ENCODE data around the gene SRD5A3. TPM values are rescaled to one million over a fixed set of nuclear protein-coding genes. Genes with fewer than 3 reads are reported as not detected.
"Not testable (repeated sequence)": the region's sequence is repeated elsewhere in the genome, so short reads cannot be mapped to it uniquely, and the experiment has no call there.

SRD5A3 gene
- total RNA-seq, 1 donor from 2014 or later = 22.9 TPM

DNA sequence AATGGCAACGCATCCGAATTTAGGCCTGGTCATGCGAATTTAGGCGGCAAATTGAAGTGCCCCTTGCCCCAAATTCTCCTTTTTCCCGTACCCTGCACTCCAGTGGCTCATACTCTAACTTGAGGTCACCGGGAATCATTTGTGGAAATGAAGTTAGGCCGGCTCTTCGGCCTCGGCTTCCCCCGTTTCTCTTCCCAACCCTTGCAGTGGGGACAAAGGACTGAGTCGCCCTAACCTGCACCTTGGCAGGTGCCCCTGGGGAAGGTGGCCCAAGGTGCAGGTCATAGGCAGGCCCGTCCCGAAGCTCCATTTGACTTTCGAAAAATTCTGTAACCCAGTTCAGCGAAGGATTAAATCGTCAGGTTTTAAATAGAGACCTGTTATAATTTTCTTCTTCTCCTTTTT, 811 bp downstream of the SRD5A3 start:
- DNase-seq (ENCODE audit: low spot score) = no peak

DNA sequence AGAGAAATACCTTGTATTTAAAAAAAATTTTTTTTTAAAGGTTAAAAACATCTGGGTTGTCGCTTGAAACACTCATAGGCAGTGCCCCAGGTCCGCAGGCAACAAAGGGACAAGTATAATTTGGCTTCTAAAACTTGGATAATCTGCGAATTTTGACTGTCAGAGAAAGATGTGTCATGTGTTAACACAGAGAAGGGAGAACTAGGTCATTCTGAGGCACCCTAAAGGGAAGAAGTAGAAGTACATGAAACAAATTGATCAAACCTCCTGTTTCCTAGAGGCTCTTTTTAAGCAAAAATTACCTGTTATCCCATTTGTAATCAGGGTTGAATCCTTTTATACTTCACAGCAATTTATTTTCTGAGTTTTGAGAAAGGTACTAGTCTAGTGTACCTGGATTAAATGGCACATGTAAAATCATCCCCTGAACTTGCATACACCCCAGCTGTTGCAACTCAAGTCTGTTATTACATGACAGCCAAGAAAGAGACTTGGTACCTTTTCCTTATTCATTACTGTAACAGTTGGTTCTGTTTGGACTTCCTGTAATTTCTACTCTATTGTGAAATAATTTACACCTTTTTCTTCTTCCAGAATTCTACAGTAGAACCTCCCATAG, 1.7 kb downstream of the SRD5A3 start:
- no peak for DNase-seq (ENCODE audit: low spot score)

DNA sequence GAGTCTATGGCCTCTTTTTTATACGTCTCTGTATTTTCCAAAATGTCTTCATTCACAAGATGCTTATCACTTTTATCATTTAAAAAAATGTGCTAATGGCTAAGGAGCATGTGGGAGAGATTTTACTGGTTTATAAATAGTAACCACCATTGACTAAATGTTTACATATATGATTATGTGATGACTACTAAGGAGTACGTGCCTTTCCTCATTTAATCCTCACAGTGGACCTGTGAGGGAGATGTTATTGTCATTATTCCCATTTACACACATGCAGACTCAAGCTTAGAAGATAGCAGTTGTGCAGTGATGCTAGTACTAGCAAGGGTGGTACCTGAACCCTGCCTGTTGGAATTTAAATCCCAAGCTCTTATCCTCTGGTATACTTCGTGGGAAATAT, 2.4 kb downstream of the SRD5A3 start:
- no peak for DNase-seq (ENCODE audit: low spot score)

DNA sequence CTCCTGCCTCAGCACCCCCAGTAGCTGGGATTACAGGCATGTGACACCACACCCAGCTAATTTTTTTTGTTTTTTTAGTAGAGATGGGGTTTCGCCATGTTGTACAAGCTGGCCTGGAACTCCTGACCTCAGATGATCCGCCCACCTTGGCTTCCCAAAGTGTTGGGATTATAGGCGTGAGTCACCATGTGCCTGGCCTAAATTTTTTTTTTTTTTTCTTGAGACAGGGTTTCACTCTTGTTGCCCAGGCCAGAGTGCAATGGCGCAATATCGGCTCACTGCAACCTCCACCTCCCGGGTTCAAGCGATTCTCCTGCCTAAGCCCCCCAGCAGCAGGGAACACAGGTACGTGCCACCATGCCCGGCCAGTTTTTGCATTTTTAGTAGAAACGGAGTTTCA, 4.8 kb downstream of the SRD5A3 start:
- not testable (repeated sequence) for DNase-seq (ENCODE audit: low spot score)

DNA sequence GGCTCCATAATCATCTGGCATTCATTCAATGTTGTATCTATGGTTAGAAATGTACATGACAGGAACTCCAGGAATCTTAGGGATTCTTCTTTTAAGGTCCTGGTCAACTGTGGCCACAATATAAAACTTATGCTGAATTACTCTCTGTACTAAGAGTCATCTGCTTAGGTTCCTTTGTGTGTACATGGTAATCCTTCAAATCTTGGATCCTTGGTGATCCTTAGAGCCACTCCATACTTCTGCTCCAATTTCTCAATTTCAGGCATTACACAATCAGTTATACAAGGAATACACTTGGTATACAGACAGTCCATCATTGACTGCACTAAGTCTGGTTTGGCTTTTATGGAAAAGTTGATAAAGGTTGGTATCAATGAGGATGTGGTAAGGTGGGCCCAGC, 5.8 kb downstream of the SRD5A3 start:
- no peak for DNase-seq (ENCODE audit: low spot score)

DNA sequence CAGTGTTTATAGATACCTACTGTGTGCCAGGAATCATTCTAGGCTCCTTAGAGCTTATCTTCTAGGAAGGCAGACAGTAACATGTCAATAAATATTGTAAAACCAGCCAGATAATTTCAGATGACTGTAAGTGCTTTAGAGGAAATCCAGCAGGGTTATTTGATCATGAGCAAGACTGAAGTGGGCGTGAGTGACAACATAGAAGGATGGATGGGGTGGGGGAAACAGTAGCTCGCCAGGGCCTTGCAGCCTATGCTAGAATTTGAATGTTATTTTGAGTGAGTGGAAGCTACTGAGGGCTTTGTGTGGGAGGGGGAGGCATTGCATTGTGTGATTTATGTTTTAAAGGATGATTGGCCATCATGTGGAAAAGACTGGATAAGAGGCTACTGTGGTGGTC, 6.7 kb downstream of the SRD5A3 start:
- DNase-seq (ENCODE audit: low spot score) = no peak

DNA sequence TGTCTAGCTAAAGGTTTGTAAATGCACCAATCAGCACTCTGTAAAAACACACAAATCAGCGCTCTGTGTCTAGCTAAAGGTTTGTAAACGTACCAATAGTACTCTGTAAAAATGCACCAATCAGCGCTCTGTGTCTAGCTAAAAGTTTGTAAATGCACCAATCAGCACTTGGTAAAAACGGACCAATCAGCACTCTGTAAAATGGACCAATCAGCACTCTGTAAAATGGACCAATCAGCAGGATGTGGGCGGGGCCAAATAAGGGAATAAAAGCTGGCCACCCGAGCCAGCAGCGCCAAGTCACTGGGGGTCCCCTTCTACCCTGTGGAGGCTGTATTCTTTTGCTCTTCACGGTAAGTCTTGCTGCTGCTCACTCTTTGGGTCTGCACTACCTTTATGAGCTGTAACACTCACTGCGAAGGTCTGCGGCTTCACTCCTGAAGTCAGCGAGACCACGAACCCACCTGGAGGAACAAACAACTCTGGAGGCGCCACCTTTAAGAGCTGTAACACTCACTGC, 7.2 kb downstream of the SRD5A3 start:
- not testable (repeated sequence) for DNase-seq (ENCODE audit: low spot score)

DNA sequence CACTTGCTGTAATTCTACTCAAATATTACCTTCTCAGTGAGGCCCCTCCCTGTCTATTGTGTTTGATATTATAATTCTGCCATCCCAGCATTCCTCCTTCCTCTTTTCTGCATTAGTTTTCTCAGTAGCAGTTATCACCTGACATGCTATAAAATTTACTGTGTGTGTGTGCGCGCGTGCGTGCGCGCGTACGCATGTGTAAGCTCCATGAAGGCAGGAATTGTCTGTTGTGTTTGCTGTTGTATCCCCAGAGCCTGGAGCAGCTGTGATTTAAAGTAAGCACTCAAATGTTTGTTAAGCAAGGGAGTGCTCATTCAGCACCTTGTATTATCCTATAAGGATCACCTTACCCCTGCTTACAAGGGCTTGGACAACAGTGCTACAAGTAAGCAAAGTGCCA, 8.6 kb downstream of the SRD5A3 start:
- DNase-seq (ENCODE audit: low spot score) = no peak

DNA sequence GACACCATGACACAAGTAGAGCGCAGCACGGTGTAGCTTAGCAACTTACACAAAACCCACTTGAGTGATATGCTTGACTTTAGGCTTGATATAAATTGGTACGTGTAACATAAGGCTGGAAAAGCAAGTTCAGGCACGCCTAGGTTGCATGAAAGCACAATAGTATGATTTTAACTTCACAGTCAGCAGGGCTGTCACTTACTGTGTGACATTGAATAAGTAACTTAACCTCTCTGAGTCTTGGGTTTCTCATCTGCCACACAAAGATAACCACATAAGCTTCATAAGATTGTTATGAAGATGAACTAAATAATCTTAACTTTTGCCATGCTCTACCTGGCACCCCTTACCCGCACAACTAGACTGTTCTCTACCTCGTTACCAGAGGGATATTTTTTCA, 9.5 kb downstream of the SRD5A3 start:
- no peak for DNase-seq (ENCODE audit: low spot score)

DNA sequence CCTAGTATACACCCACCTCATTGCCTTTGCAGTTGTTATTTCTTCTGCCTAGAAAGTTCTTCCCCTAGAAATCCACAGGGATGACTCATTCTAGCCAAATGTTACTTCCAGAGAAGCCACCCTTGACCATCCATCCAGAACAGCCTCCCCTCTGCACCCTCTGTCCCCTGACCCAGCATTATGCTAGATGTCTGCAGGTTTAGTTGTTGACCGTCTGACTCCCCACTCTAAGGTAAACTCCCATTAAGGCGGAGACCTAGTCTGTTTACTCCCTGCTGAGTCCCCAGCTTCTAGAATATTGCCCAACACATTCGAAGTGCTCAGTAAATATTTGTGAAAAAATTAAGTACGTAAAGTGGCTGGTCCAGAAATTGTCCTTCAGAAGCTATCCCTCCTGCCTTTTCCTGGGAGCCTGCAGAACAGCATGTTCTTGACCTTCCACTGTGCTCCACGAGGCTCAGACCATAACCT, 11.0 kb downstream of the SRD5A3 start:
- DNase-seq (ENCODE audit: low spot score) = no peak

DNA sequence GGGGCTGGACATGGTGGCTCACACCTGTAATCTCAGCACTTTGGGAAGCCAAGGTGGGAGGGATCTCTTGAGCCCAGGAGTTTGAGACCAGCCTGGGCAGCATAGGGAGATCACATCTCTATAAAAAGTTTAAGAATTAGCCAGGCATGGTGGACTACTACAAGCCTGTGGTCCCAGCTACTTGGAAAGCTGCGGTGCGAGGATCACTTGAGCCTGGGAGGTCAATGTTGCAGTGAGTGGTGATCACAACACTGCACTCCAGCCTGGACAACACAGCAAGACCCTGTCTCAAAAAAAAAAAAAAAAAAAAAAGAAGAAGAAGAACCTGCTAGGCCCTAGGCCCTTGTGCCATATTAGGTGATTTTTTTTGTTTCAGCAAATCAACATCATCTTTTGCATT, 12.2 kb downstream of the SRD5A3 start:
- no peak for DNase-seq (ENCODE audit: low spot score)

DNA sequence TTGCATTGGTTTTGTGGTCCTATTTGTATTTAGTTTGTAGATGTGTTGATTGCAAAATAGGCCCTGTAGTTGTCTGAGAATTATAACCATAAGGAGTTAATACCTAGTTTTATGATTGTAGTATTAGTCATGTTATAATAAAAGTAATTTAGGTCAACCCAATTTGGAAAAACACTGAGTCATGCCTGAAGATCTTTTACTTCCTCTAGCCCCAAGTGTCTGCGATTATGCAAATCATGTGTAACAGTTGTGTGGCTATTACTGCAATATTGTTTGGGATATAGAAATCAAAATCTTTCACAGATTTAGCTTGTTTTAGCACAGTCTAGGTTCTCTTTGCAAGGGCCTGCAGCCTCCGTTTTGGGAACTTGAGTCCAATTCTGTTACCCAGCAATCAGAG, 12.6 kb downstream of the SRD5A3 start:
- no peak for DNase-seq (ENCODE audit: low spot score)

DNA sequence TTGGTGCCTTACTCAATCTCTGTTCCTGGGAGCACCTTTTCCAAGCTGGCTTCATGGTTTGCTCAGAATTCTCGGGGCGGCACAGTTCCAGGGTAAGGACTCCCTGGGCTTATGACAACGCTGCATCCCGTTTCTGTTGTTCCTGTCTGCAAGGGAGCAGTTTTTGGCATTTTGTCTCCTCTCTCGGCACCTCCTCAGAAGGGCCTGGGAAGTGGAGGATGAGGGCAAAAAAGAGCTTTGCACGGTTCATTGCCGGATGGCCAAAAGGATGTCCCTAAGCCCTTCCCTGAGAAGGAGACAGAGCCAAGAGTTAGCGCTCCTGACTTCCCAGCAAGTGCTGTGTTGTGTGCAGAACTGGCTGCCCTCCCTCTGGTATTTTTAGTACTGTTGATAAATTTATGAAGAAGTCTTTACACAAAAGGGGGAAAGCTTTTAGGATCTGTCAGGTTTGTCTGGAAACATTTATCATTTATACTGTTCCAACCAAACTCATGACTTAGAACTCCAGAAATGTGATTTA, 13.4 kb downstream of the SRD5A3 start:
- DNase-seq (ENCODE audit: low spot score) = no peak

DNA sequence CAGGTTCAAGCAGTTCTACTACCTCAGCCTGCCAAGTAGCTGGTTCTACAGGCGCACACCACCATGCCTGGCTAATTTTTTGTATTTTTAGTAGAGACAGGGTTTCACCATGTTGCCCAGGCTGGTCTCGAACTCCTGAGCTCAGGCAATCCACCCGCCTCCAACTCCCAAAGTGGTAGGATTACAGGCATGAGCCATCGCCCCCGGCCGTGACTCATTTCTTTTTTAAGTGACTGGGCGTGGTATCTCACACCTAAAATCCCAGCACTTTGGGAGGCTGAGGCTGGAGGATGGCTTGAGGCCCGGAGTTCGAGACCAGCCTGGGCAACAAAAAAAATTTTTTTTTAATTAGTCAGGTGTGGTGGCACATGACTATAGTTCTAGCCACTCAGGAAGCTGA, 16.9 kb downstream of the SRD5A3 start:
- DNase-seq (ENCODE audit: low spot score) = not testable (repeated sequence)

DNA sequence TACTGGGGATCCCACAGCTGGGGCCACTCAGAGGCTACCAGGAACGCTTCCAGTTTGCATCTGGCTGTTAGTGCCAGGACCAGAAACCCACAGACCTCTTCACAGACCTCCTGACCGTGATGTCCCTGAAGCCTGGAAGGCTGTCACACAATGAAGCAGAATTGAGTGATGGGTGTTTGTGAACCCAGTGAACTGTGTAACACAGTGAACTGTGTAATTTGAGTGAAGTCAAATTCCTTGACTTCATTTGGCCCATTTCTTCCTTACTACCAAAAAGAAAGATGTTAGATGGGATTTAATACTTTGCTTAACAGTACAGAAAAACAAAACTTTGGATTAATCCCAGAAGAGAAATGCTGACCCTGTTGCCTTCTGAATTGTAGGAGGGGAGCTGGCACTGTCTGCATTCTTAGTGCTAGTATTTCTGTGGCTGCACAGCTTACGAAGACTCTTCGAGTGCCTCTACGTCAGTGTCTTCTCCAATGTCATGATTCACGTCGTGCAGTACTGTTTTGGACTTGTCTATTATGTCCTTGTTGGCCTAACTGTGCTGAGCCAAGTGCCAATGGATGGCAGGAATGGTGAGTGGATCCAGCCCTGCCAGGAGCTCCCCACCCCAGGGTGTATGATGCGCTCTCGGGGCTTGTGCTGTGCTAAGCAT, 17.8 kb downstream of the SRD5A3 start:
- DNase-seq (ENCODE audit: low spot score) = no peak

DNA sequence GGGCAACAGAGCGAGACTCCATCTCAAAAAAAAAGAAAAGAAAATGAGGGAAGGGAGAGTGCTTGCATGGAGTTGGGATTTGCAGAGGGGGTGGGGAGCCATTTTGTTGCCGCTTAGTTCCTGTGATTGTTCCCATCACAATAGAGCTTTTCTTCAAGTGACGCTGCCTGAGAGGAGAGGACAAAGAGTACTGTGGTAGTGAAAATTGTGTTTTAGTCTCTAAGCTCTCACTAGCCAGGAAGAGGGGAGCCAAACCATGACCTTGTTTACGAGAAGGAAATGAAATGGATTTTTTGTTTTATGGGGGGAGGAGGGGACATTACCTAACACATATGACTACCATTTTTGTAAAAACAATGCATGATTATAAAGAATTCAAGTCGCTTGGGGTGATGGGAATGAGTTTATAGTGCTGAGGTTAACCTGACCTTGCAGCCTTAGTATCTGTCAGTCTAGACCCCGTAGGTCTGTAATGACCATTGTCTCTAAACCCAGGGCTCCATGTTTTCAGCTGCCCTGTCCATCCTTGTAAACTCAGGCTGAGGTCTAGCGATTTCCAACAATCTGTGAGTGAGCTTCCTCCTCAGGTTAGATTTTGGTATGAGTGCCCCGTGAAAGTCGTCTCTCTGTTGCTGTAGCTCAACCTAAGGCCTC, 18.8 kb downstream of the SRD5A3 start:
- no peak for DNase-seq (ENCODE audit: low spot score)

DNA sequence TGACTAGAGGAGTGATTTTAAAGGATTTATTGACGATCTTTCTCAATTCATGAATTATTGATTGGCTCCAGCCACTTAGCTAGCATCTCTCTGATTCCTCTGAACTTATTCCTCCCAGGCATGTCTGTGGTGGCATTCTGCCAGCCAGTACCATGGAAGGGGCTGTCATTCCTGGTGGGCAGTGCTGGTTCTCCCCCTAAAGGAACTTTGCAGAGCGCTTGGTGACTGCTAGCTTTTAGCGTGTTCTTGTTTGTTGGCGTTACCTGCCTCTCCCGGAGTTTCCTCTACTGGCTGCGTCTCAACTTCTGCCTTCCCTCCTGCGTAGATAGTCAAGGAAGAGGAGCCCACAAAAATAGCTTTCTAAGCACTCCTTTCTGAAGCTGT, 19.3 kb downstream of the SRD5A3 start:
- DNase-seq (ENCODE audit: low spot score) = no peak

DNA sequence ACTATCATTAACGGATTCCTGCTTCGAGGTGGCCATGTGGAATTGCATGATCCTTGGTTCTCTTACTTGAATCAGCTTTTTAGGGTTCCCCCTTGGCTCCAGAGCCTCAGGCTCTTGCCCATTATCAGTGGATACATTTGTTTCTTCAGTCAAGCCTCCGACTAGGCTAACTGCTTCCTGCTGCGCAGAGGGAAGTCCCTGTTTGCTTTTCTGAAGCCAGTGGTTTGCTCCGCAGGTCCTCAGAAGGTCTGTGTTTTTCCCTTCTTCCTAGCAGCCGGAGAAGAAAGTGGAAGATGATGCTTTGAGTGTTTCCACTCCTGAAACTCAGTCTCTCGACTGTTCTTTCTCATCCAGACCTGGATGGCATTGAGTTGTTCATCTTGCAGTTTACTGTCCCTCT, 20.6 kb downstream of the SRD5A3 start:
- no peak for DNase-seq (ENCODE audit: low spot score)

DNA sequence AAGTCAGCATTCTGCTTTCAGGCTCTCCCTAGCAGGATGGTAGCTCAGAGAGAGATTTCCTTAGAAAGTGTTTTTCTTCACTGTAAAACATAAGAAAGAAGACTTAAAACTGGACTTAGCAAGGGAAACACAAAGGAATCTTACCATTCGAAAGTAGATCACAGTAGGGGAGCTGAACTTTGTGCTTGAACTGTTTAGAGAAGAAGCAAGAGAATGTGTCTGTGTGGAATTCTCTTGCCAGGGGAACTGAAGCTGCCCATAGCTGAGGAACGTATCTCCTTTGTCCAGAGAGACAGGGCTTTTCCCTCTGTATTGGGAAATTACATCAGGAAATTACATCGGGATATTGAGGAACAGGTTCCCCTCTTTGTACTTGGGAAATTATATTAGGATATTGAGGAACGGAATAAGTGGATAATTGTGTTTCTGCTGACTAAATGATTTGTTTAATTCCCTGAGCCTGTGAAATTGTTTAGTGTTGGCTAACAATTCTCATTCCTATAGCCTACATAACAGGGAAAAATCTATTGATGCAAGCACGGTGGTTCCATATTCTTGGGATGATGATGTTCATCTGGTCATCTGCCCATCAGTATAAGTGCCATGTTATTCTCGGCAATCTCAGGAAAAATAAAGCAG, 21.2 kb downstream of the SRD5A3 start:
- no peak for DNase-seq (ENCODE audit: low spot score)

DNA sequence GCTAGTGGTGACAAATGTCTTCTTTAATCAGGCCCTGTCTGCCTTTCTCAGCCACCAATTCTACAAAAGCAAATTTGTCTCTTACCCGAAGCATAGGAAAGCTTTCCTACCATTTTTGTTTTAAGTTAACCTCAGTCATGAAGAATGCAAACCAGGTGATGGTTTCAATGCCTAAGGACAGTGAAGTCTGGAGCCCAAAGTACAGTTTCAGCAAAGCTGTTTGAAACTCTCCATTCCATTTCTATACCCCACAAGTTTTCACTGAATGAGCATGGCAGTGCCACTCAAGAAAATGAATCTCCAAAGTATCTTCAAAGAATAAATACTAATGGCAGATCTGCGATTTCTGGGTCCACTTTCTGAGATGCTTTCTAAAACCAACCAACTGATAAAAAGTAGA, 23.9 kb downstream of the SRD5A3 start:
- no peak for DNase-seq (ENCODE audit: low spot score)

DNA sequence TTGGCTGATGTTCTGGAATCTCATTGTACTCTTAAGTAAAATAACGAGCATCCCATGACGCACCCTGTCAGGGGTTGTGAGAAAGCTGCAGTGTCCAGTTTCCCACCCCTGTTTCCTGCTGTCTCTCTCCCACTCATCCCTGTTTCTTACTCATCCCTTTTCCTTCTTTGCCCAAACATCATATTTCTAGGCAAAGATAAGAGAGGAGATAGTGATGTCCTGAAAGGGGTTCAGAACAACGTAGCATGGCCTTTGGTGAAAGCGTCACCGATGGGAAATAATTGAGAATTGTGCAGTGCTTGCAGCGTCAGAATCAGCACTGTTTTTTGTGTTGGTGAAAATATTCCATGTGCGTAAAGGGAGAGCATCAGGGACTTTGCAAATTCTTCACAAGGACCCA, 26.2 kb downstream of the SRD5A3 start:
- no peak for DNase-seq (ENCODE audit: low spot score)

DNA sequence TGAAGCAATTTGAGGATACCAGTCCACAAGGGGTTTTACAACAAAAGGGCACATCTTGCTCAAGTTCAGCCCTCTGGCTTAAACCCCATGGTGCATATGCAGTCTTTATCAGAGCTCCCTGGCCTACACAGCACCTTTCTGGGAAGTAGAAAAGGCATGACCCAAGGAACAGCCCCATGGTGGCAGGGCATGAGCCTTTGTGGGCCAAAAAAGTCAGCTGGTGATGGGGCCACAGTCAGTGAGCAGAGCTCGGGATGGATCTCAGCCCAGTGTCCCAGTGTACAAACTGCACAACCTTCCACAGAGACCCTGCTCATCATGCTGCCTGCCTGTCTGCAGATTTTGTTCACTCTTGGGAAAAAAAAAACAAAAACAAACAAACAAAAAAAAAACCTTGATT, 27.4 kb downstream of the SRD5A3 start:
- no peak for DNase-seq (ENCODE audit: low spot score)
